Amniotic epithelial cell (primary cell): ENCODE results near the gene OR8G1.
"Not testable (repeated sequence)": the region's sequence is repeated elsewhere in the genome, so short reads cannot be mapped to it uniquely, and the experiment has no call there.

Source experiments
- DNase-seq: peaks from one replicate; pipeline ENCODE4 v3.0.0-alpha.2; 2010; ENCODE audit warnings: low read depth

The OR8G1 gene

DNA sequence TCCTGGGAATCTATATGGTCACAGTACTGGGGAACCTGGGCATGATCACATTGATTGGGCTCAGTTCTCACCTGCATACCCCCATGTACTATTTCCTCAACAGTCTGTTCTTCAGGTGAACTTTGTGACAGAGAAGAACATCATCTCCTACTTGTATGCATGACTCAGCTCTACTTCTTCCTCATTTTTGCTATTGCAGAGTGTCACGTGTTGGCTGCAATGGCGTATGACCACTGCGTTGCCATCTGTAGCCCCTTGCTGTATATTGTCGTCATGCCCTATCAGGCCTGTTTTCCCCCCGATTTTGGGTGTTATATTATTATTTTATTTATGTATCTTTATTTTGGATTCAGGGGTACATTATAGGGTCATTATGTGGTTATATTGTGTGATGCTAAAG, 2.4 kb upstream of the OR8G1 start:
- no peak for DNase-seq

DNA sequence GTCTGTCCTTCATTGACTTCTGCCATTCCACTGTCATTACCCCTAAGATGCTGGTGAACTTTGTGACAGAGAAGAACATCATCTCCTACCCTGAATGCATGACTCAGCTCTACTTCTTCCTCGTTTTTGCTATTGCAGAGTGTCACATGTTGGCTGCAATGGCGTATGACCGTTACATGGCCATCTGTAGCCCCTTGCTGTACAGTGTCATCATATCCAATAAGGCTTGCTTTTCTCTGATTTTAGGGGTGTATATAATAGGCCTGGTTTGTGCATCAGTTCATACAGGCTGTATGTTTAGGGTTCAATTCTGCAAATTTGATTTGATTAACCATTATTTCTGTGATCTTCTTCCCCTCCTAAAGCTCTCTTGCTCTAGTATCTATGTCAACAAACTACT, 9.0 kb downstream of the OR8G1 start:
- not testable (repeated sequence) for DNase-seq

DNA sequence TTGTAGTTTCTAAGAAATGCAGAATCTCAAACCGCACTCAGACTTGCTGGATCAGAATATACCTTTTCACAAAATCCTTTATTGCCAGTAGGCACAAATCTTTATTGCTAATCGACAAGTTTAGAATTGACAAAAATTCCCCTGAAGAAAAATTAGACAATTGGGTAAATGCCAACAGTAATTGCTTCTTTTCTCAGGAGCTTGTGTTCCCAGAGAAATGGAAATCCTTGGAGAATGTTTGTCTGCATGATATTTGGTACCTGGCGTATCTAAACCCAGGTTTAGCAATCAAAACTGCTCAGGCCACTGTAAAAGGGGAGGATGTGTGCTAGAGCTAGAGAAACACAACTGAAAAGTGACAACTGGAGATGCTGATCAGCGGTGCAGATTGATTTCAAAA, 15.2 kb downstream of the OR8G1 start, which contains the start of gene OR8G5:
TSS of gene OR8G5 (plus strand) at position 301 of the 400 bp plus-strand sequence. CDS start 8,556 bp downstream, outside the sequence.
- DNase-seq = no peak

DNA sequence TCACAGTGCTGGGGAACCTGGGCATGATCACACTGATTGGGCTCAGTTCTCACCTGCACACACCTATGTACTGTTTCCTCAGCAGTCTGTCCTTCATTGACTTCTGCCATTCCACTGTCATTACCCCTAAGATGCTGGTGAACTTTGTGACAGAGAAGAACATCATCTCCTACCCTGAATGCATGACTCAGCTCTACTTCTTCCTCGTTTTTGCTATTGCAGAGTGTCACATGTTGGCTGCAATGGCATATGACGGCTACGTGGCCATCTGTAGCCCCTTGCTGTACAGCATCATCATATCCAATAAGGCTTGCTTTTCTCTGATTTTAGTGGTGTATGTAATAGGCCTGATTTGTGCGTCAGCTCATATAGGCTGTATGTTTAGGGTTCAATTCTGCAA, 24.1 kb downstream of the OR8G1 start:
- not testable (repeated sequence) for DNase-seq

DNA sequence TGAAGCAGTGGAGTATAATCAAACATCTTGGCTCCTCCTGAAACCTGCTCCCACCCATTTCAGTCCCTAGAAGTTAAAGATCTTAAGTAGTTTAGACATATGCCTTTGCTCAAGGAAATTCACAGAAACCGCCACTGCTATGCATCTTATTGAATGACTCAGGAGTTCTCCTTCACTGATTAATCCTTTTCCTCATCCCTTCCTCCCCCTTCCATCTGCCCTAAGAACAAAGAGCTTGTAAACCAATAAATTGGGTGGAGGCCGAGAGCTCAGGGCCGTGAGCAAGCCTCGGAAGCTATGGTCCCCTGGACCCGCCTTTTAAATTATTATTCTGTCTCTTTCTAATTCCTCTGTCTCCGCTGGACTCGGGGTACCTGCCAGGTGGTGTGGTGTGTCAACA, 30.0 kb downstream of the OR8G1 start:
- not testable (repeated sequence) for DNase-seq

DNA sequence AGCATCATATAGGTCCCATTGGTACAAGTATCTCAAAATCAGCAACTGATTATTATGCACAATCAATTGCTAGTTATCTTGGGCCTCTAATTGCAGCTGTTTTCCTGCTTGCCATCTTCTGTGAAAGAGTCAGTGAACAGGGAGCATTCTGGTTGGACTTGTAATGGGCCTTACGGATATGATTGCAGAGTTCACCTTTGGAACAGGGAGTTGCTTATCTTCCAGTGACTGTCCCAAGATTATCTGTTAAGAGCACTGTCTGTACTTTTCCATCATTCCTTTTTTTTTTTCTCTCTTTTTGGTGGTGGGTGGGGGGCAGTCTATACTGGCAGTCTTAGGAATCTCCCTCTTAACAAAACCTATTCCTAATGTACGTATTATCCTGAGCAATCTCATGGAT, 33.1 kb downstream of the OR8G1 start:
- DNase-seq = no peak

DNA sequence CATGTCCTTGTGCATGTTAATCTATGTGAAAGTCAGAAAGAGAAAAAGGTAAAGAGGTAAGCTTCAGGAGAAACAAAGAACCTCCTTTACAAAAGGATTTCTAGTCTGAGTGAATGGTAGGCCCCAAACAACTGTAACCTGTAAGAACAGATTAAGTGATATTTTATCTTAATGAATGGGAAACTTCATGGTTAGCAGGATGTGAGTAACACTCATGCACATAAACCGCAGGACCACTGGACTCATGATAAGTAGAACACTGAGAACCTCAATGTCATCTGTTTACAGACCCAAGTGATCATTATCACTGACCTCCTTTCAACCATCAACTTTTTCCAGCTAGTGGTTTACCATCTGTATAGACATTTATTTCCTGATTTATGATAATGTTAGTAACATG, 35.2 kb downstream of the OR8G1 start:
- DNase-seq = peak; percentile 91

DNA sequence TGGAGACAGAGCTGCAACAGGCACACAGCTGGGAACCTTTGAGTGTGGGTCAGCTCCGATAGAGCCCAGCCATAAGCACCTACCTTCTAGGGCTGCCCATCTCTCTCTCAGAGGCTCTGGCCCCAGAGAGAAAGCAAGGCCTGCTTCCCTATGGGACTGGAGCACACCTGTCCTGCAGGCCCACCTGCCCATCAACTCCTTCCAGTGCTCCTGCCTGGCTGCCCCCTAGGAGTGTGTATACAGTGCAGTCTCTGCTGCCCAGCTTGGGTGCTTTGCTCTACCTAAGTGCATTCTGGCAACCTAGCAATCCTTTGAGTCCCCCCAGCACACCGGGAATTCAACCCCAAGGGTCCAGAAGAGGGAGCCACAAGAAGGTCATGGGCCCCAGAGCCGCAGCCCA, 36.3 kb downstream of the OR8G1 start:
- DNase-seq = no peak

DNA sequence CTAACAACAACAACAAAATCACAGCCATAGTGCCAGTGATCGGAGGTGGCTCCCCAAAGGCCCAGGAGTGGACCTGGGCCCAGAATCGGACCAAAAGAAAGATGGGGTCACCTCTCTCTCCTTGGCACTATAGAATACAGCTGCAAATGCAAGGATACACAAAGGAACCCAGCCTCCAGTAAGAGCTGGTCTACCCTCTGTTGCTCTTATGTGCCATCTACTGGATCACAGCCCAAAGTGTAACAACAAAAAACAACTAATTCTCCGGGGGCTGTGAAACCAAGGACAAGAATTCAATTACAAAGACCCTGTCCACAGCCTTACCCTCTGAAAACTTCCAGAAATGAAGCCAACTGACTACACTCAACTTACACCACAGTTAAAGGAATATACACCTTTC, 36.9 kb downstream of the OR8G1 start:
- no peak for DNase-seq

DNA sequence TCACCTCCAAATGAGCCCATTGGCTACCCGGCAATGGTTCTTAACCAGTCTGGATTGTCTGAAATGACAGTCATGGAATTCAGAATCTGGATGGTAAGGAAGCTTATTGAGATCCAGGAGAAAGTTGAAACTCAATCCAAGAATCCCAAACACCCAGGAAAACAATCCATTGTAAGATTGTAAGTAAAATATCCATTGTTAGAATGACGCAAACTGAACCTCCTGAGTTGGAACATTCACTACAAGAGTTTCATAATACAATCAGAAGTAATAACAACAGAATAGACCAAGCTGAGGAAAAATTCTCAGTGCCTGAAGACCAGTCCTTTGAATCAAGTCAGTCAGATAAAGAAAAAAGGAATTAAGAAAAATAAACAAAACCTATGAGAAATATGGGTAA, 37.4 kb downstream of the OR8G1 start:
- DNase-seq = peak; percentile 20

DNA sequence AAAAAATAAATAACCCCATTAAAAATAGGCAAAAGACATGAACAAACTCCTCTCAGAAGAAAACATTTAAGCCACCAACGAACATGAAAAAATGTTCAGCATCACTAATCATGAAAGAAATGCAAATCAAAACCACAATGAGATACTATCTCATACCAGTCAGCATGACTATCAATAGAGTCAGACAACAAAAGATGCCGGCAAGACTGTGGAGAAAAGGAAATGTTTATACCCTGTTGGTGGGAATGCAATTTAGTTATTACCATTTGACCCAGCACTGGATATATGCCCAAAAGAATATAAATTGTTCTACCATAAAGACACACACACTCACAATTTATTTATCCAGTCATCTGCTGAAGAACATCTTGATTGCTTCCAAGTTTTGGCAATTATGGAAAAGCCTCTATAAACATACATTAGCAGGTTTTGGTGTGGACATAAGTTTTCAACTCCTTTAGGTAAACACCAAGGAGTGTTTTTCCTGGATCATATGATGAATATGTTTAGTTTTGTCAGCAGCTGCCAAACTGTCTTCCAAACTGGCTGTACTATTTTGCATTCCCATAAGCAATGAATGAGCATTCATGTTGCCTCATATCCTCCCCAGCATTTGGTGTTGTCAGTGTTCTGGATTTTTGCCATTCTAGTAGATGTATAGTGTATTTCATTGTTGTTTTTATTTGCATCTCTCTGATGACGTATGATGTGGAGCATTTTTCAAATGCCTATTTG, 44.9 kb downstream of the OR8G1 start:
- DNase-seq = peak; percentile 74

DNA sequence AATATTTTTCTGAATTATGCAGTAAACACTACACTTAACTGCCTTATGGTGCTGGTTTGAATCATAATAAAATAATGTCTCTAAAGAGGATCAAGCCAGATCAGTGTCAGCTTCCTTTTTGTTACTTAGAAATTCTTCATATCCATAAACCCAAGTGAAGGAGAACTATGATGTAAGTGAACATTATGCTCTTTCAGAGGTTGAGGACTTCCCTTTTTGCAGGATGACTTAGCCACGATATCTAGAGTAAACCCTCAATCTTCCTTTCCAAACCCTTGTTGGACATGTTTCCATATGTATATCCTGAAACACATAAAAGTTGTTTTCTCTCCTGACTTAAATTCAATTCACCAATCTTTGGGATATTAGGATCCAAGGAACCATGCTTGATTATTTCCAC, 53.8 kb downstream of the OR8G1 start:
- no peak for DNase-seq

DNA sequence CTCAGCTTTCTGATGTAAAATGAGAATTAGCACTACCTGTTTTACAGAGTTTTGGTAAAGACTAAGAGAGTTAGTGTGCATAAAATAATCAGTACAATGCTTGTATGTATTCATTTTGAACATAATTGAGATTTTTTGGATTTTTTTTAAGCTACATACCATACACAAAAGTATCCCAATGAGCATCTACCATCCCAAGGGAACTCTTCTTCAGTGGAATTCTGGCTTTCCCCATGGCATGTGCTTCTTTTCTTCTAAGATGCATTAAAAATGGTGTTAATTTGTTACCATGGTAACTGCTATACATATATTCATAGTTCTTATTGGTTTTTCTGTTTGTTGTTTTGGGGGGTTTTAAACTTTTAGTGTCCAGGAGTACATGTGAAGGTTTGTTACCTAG, 55.1 kb downstream of the OR8G1 start:
- DNase-seq = no peak

DNA sequence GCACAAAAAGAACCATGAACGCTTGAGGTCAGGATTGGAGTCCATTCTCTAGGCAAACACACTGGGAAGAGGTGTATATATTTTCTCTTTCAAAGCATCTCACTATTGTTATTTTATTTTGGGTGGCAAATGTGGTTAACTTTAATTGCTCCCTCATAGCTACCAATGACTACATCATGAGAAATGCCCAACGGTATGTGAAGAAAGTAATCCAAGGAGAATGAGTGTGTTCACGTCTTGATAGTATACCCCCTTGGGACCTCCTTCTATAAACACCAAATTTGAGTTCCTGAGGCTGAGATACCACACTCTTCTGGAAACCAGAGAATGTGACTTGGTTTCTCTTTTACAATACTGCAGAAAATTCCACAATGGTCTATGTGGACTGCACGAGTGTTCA, 57.0 kb downstream of the OR8G1 start:
- DNase-seq = no peak

DNA sequence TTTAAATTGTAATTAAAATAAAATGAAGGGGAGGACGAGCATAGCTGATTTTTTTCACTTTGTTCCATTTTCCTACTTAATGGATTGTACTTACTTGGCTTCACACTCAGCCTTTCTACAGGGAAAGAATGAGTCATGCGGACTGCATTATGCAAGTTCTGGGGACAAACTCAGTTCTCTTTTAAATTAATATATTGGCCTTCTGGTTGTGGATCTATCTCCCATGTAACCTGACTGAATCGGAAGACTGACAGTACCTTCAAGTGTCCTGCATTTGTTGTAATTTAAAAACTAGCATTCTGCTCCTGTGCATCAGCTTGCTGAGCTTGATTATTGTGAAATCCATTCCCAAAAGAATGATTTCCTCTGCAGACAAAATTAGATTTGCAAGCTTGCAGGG, 60.7 kb downstream of the OR8G1 start:
- peak; percentile 29 for DNase-seq

DNA sequence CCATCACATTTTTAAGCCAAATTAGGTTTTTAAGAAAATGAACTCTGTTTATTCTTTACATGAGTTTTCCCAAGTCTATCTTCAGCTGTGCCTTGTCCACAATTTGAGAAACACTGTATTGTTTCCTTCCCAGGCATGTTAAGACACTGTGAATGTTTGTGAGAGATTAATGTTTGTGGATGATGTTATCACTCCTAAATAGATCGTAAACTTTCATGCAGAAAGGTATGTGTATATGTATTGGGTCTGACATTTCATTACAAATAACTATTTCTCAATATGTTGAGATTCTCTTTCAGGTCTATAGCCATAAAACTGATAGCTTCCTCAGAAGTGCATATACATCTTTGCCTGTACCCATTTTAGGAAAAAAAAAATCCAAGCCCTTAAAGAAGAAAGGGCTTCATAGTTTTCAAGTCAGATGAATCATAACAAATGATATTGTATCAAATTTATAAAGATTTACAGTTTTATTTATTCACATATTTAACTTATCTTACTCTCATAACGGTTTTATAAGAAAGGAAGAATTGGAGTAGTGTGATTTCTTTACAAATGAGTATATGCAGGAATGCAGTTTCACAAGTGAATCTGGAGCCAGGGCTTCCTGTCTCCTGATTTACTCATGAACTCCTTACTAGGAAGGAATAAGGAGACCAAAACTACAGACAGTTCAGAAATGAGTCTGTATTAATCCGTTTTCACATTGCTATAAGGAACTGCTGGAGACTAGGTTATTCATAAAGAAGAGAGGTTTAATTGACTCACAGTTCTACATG, 61.6 kb downstream of the OR8G1 start:
- no peak for DNase-seq
